ACC112 (cell line): ENCODE data around the gene DSCAM.

Experiments
- H2AFZ ChIP-seq: fragments of 200-600 bp; sonication (generic); one replicate; pipeline ENCODE4 v1.6.0; 2017; ENCODE audit warnings: antibody characterized with exemption, low read length; ENCODE audit not compliant: unreplicated experiment
- H3K27ac ChIP-seq: fragments of 200-600 bp; sonication (generic); 2 replicates; pipeline ENCODE4 v1.5.1; 2014; ENCODE audit warnings: low read depth, mild to moderate bottlenecking, antibody characterized with exemption, low read length, moderate library complexity
- H3K27me3 ChIP-seq: fragments of 200-600 bp; sonication (generic); 2 replicates; pipeline ENCODE4 v1.6.1; 2014; ENCODE audit warnings: mild to moderate bottlenecking, antibody characterized with exemption, low read length, moderate library complexity, mixed read lengths; ENCODE audit not compliant: insufficient read depth
- H3K36me3 ChIP-seq: fragments of 200-600 bp; sonication (generic); 2 replicates; pipeline ENCODE4 v1.6.1; 2016; ENCODE audit warnings: mild to moderate bottlenecking, antibody characterized with exemption, low read length, moderate library complexity, mixed read lengths; ENCODE audit not compliant: insufficient read depth
- H3K4me1 ChIP-seq: fragments of 200-600 bp; sonication (generic); one replicate; pipeline ENCODE4 v1.6.1; 2016; ENCODE audit warnings: low read length, mixed read lengths; ENCODE audit not compliant: insufficient read depth, unreplicated experiment, control insufficient read depth
- H3K4me3 ChIP-seq: fragments of 200-600 bp; sonication (generic); 2 replicates; pipeline ENCODE4 v1.5.1; 2014; ENCODE audit warnings: mild to moderate bottlenecking, low read depth, low read length
- H3K79me2 ChIP-seq: fragments of 200-600 bp; sonication (generic); one replicate; pipeline ENCODE4 v1.6.0; 2016; ENCODE audit warnings: low read length; ENCODE audit not compliant: control insufficient read depth, unreplicated experiment, insufficient read depth

DSCAM gene

DNA sequence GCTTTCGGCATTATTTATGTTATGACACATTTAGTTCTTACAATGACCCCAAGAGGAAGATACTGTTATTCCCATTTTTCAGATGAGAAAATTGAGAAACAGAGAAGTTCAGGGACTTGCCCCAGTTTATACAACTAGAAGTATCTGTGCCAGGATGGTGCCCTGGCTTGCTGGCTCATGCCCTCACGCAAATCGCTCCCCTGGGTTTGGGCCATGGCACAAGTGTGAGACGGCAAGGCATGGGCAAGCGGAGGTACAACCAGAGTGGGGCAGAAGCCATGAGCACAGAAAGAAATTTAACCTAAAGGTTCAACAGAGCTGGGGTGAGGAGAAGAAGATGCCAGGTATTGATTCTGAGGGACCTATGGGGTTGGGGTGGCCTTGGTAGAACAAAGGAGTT is 469.8 kb downstream of the DSCAM start:
- Histone ChIP-seq H3K36me3 (no peaks in the 10 kb centered on the region), H3K27ac (no peak overlapping the region), H3K4me1 (no peaks in the 10 kb centered on the region)

DNA sequence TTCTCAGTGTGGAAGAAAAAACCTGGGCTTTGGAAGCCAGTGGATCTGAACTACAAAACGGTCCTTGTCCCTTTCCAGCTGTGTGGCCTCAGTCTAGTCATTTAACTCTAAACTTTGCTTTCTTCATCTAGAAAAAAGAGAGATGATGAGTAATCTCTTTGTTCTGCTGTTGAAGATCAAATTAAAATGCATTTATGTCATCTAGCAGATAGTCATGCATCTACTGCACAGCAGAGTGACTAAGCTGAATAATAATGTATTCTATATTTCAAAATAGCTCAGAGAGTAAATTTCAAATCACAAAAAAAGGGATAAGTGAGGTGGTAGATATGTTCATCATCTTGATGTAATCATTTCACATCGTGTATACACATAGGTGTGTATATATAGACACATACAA is 473.2 kb downstream of the DSCAM start:
- Histone ChIP-seq H3K79me2 (no peaks in the 10 kb centered on the region), H3K27me3 (no peaks in the 10 kb centered on the region), H3K36me3 (no peaks in the 10 kb centered on the region), H3K27ac (no peak overlapping the region), H3K4me1 (no peaks in the 10 kb centered on the region), H2AFZ (no peak overlapping the region), H3K4me3 (no peak overlapping the region)

More for the DNA sequence above, 469.8 kb downstream of the DSCAM start:
- Histone ChIP-seq H3K79me2 (no peaks in the 10 kb centered on the region), H3K4me3 (no peak overlapping the region), H3K27me3 (no peaks in the 10 kb centered on the region), H2AFZ (no peak overlapping the region)

DNA sequence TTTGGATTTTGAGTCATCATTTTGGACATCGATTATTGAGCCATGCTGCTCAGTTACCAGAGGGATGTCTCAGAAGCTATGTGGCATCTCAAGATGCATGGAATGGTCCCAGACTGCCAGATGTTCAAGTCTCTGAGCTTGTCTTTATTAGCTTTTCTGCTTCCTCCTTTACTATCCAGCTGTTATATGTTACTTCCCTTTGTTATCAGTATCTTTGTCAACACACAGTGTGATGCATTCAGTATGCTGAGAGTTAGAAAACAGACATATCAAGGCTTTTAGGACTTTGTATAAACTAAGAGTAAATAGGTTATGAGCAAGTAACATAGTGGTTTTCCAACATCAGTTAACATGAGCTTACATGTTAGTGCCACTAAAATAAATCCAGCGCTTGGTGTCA is 474.5 kb downstream of the DSCAM start:
- Histone ChIP-seq H2AFZ (no peak overlapping the region), H3K79me2 (no peaks in the 10 kb centered on the region), H3K4me3 (no peak overlapping the region), H3K36me3 (no peaks in the 10 kb centered on the region), H3K27me3 (no peaks in the 10 kb centered on the region), H3K4me1 (no peaks in the 10 kb centered on the region), H3K27ac (no peak overlapping the region)

DNA sequence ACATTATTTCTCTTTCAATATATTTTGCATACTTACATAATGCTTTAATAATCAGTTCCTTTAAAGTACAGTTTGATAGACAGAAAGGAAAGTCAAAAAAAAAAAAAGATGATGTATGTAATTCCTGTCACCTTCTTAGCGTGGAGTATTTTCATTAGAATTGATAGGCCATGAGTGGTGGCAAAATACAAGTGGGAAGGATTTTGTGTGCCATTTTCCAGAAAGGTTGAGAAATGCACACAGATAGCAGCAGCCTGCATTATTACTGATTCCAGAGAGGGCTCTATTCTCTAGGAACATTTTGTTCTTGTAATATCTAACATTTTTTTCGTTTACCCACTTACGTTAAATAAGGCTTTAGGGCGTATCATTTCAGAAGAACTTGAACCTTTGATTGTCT is 475.6 kb downstream of the DSCAM start:
- H3K27ac ChIP-seq, result no peak overlapping the region
- H3K27me3 ChIP-seq, result no peaks in the 10 kb centered on the region
- no peak overlapping the region for H2AFZ ChIP-seq
- no peaks in the 10 kb centered on the region for H3K79me2 ChIP-seq
- H3K4me3 ChIP-seq, result no peak overlapping the region
- H3K4me1 ChIP-seq, result no peaks in the 10 kb centered on the region
- H3K36me3 ChIP-seq, result no peaks in the 10 kb centered on the region

DNA sequence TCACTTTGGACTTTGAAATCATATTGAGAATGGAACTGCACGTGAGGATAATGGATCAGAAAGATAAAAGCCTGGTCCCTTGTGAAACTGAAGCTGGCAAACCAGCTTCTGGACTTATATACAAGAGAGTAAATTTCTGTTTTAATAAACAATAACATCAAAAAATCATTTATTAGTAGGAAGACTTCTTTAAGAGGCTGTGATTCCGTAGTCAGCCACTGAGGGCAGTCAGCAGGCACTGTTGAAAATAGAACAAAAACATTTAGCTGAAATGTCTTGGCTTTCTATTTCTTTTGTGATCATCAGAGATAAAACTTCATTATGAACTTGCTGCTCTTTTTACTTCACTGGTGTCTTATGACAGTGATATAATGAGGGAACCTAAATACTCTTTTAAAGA is 490.3 kb downstream of the DSCAM start:
- Histone ChIP-seq H3K79me2 (no peaks in the 10 kb centered on the region), H3K27ac (no peak overlapping the region), H3K4me1 (no peaks in the 10 kb centered on the region), H3K4me3 (no peak overlapping the region), H2AFZ (no peak overlapping the region), H3K27me3 (no peaks in the 10 kb centered on the region), H3K36me3 (no peaks in the 10 kb centered on the region)

- Histone ChIP-seq H3K36me3 (no peaks in the 10 kb centered on the region), H2AFZ (no peak overlapping the region), H3K79me2 (no peaks in the 10 kb centered on the region), H3K27ac (no peak overlapping the region), H3K27me3 (no peaks in the 10 kb centered on the region), H3K4me3 (no peak overlapping the region), H3K4me1 (no peaks in the 10 kb centered on the region)
Measured at GRCh38 chr21:40355076-40355475, 491.9 kb downstream of the DSCAM start.

DNA sequence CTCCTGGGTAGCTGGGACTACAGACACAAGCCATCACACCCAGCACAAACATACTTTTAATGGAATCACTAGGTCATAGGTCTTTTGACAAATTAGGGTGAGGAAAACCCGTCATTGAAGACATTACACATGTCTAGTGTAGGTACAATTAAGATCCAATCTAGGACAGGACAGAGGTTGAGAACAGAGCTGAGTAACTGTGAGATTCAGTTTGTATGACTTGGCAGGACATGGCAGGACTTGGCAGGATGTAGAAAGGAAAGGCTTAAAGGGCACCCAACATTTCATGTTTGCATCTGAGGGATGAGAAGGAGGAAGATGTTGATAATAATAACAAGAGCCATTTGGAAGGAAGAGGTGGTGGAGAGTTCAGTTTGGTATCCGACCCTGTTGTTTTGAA is 496.0 kb downstream of the DSCAM start:
- H3K27me3 ChIP-seq, result no peaks in the 10 kb centered on the region
- no peak overlapping the region for H3K4me3 ChIP-seq
- H3K27ac ChIP-seq, result no peak overlapping the region
- no peaks in the 10 kb centered on the region for H3K4me1 ChIP-seq
- H3K79me2 ChIP-seq, result no peaks in the 10 kb centered on the region
- no peak overlapping the region for H2AFZ ChIP-seq
- no peaks in the 10 kb centered on the region for H3K36me3 ChIP-seq

DNA sequence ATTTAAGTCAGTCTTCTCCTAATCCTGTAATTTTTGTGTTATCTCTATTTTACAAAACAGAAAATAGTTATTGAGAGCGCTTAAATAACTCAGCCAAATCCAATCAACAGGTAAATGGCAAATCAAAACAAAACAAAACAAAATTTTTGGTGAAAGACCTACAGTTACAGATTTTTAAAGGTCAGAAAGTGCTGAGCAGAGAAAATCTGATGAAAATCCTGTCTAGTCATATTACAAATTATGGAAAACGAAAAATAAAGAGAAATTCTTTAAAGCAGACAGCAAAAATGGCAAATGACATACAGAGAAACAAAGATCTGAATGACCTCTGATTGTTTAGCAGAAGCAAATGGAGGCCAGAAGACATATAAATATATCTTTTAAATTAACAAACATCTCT is 497.4 kb downstream of the DSCAM start:
- Histone ChIP-seq H3K4me3 (no peak overlapping the region), H2AFZ (no peak overlapping the region), H3K27ac (no peak overlapping the region), H3K4me1 (no peaks in the 10 kb centered on the region), H3K36me3 (no peaks in the 10 kb centered on the region), H3K79me2 (no peaks in the 10 kb centered on the region), H3K27me3 (no peaks in the 10 kb centered on the region)

- Histone ChIP-seq H3K79me2 (no peaks in the 10 kb centered on the region), H3K4me1 (no peaks in the 10 kb centered on the region), H3K27ac (no peak overlapping the region)
Measured at GRCh38 chr21:40345711-40346321, 501.1 kb downstream of the DSCAM start.

GRCh38 chr21:40340357-40340756 is 506.6 kb downstream of the DSCAM start:
- H3K4me3 ChIP-seq, result no peak overlapping the region
- no peaks in the 10 kb centered on the region for H3K79me2 ChIP-seq
- no peaks in the 10 kb centered on the region for H3K36me3 ChIP-seq
- H3K27me3 ChIP-seq, result no peaks in the 10 kb centered on the region
- H3K4me1 ChIP-seq, result no peaks in the 10 kb centered on the region
- H3K27ac ChIP-seq, result no peak overlapping the region
- no peak overlapping the region for H2AFZ ChIP-seq

More at GRCh38 chr21:40345711-40346321, 501.1 kb downstream of the DSCAM start:
- Histone ChIP-seq H3K27me3 (no peaks in the 10 kb centered on the region), H3K4me3 (no peak overlapping the region), H3K36me3 (no peaks in the 10 kb centered on the region), H2AFZ (no peak overlapping the region)

GRCh38 chr21:40339050-40339449 is 507.9 kb downstream of the DSCAM start:
- Histone ChIP-seq H3K36me3 (no peaks in the 10 kb centered on the region), H2AFZ (no peak overlapping the region), H3K79me2 (no peaks in the 10 kb centered on the region), H3K27ac (no peak overlapping the region), H3K4me3 (no peak overlapping the region), H3K4me1 (no peaks in the 10 kb centered on the region), H3K27me3 (no peaks in the 10 kb centered on the region)
